ENCODE data around the gene SLC25A20.
A peak's percentile ranks its signal among the peaks of the same experiment; 100 is the strongest.

The SLC25A20 gene

GRCh38 chr3:48929358-48930035 is 30.8 kb upstream of the SLC25A20 start:
- H3K4me2 ChIP-seq (ENCODE audit: low read depth, low read length, poor library complexity, severe bottlenecking): peak overlapping the region; percentile 66
- peaks cover 32% of the 10 kb centered on the region for H3K4me1 ChIP-seq (ENCODE audit: insufficient read depth, low read length, poor library complexity, severe bottlenecking)
- H3K27me3 ChIP-seq (ENCODE audit: insufficient read depth, low read length, poor library complexity, severe bottlenecking): no peaks in the 10 kb centered on the region
- peaks cover 80% of the 10 kb centered on the region for H3K79me2 ChIP-seq (ENCODE audit: insufficient read depth, low read length)
- no peaks in the 10 kb centered on the region for H3K9me3 ChIP-seq (ENCODE audit: insufficient read depth, low read depth, low read length)
- H3K36me3 ChIP-seq (ENCODE audit: insufficient read depth, low read length): peaks cover 31% of the 10 kb centered on the region; the same call in 1 of the 2 replicates
- no peak overlapping the region for H2AFZ ChIP-seq (ENCODE audit: low read length)
- H3K9ac ChIP-seq (ENCODE audit: low read depth, low read length, poor library complexity, severe bottlenecking): no peak overlapping the region
- peaks cover 57% of the 10 kb centered on the region for H4K20me1 ChIP-seq (ENCODE audit: insufficient read depth, low read length, poor library complexity, severe bottlenecking)
- H3K4me3 ChIP-seq (ENCODE audit: low read length, poor library complexity, severe bottlenecking): peak overlapping the region; percentile 41
- H3K9me2 ChIP-seq (replicated peaks; ENCODE audit: low read depth, low read length): no peaks in the 10 kb centered on the region
- TF ChIP-seq EZH2phosphoT487 (IDR thresholded peaks at IDR 0.05; ENCODE audit: borderline replicate concordance): no peak
- TF ChIP-seq, protein P1, sequence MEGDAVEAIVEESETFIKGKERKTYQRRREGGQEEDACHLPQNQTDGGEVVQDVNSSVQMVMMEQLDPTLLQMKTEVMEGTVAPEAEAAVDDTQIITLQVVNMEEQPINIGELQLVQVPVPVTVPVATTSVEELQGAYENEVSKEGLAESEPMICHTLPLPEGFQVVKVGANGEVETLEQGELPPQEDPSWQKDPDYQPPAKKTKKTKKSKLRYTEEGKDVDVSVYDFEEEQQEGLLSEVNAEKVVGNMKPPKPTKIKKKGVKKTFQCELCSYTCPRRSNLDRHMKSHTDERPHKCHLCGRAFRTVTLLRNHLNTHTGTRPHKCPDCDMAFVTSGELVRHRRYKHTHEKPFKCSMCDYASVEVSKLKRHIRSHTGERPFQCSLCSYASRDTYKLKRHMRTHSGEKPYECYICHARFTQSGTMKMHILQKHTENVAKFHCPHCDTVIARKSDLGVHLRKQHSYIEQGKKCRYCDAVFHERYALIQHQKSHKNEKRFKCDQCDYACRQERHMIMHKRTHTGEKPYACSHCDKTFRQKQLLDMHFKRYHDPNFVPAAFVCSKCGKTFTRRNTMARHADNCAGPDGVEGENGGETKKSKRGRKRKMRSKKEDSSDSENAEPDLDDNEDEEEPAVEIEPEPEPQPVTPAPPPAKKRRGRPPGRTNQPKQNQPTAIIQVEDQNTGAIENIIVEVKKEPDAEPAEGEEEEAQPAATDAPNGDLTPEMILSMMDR (conservative IDR thresholded peaks at IDR 0.05; ENCODE audit: low read length): no peak
- no peaks in the 10 kb centered on the region for H3F3A ChIP-seq (ENCODE audit: low read depth)

DNA sequence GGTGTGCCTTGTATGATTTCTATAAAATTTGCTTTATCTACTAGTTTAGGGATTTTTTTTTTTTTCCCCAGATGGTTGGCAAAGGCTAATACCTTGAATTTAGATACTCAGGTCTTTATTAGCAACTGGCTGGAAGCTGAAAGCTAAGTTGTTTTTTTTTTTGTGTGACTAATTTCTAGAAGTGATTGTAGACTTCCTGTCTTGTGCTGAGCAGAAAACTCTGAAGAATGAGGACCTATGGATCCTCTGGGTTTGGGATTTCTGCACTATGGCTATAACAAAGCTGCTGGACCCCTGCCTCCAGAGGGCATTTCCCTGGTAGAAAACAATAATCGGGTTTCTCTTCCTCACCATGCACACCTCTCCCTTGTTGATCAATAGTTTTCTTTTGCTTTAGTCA is 30.0 kb upstream of the SLC25A20 start:
- Histone ChIP-seq H4K20me1 (ENCODE audit: insufficient read depth, low read length, poor library complexity, severe bottlenecking) (peaks cover 55% of the 10 kb centered on the region), H3K9ac (ENCODE audit: low read depth, low read length, poor library complexity, severe bottlenecking) (peak overlapping the region; percentile 23), H3K9me3 (ENCODE audit: insufficient read depth, low read depth, low read length) (no peaks in the 10 kb centered on the region), H3K4me3 (ENCODE audit: low read length, poor library complexity, severe bottlenecking) (peak overlapping the region; percentile 41), H2AFZ (ENCODE audit: low read length) (no peak overlapping the region), H3K36me3 (ENCODE audit: insufficient read depth, low read length) (peaks cover 23% of the 10 kb centered on the region; the same call in 1 of the 2 replicates), H3K79me2 (ENCODE audit: insufficient read depth, low read length) (peaks cover 76% of the 10 kb centered on the region), H3K9me2 (replicated peaks; ENCODE audit: low read depth, low read length) (no peaks in the 10 kb centered on the region), H3F3A (ENCODE audit: low read depth) (no peaks in the 10 kb centered on the region), H3K4me1 (ENCODE audit: insufficient read depth, low read length, poor library complexity, severe bottlenecking) (peaks cover 32% of the 10 kb centered on the region), H3K27me3 (ENCODE audit: insufficient read depth, low read length, poor library complexity, severe bottlenecking) (no peaks in the 10 kb centered on the region), H3K4me2 (ENCODE audit: low read depth, low read length, poor library complexity, severe bottlenecking) (peak overlapping the region; percentile 66)
- TF ChIP-seq EZH2phosphoT487 (IDR thresholded peaks at IDR 0.05; ENCODE audit: borderline replicate concordance): no peak
- TF ChIP-seq, protein P1 (conservative IDR thresholded peaks at IDR 0.05; ENCODE audit: low read length): no peak

GRCh38 chr3:48927928-48928327 is 29.2 kb upstream of the SLC25A20 start:
- H3K4me2 ChIP-seq (ENCODE audit: low read depth, low read length, poor library complexity, severe bottlenecking): peak overlapping the region; percentile 66
- H3F3A ChIP-seq (ENCODE audit: low read depth): no peaks in the 10 kb centered on the region
- H3K79me2 ChIP-seq (ENCODE audit: insufficient read depth, low read length): peaks cover 78% of the 10 kb centered on the region
- peak overlapping the region; percentile 41 for H3K4me3 ChIP-seq (ENCODE audit: low read length, poor library complexity, severe bottlenecking)
- H3K4me1 ChIP-seq (ENCODE audit: insufficient read depth, low read length, poor library complexity, severe bottlenecking): peaks cover 32% of the 10 kb centered on the region
- no peak overlapping the region for H3K9ac ChIP-seq (ENCODE audit: low read depth, low read length, poor library complexity, severe bottlenecking)
- peaks cover 22% of the 10 kb centered on the region; the same call in 1 of the 2 replicates for H3K36me3 ChIP-seq (ENCODE audit: insufficient read depth, low read length)
- H4K20me1 ChIP-seq (ENCODE audit: insufficient read depth, low read length, poor library complexity, severe bottlenecking): peaks cover 53% of the 10 kb centered on the region
- no peaks in the 10 kb centered on the region for H3K9me3 ChIP-seq (ENCODE audit: insufficient read depth, low read depth, low read length)
- H3K27me3 ChIP-seq (ENCODE audit: insufficient read depth, low read length, poor library complexity, severe bottlenecking): no peaks in the 10 kb centered on the region
- H2AFZ ChIP-seq (ENCODE audit: low read length): no peak overlapping the region
- H3K9me2 ChIP-seq (replicated peaks; ENCODE audit: low read depth, low read length): no peaks in the 10 kb centered on the region
- TF ChIP-seq EZH2phosphoT487 (IDR thresholded peaks at IDR 0.05; ENCODE audit: borderline replicate concordance): no peak
- TF ChIP-seq, protein P1 (conservative IDR thresholded peaks at IDR 0.05; ENCODE audit: low read length): no peak
